IMR-90 (cell line): Measurements from ENCODE around the gene ITPKC. TPM values are rescaled to one million over a fixed set of nuclear protein-coding genes. Genes with fewer than 3 reads are reported as not detected.
A peak's percentile ranks its signal among the peaks of the same experiment; 100 is the strongest.

ENCODE experiments used
- ATAC-seq: fragments of 200-7000 bp; cut with Tn5 transposase; 2 replicates; pipeline ENCODE4 v1.9.1; 2020; ENCODE audit warnings: low read depth, mild to moderate bottlenecking, moderate library complexity
- BruUV-seq: library from RNA; stranded (reverse); fragments of 400-500 nt; replicated peaks from 2 replicates; lab custom pipeline; 2021; lab: Mats Ljungman, UMichigan
- CTCF ChIA-PET: fragments of 300-600 bp; formaldehyde crosslinking; extraction: SDS; loops from one replicate; lab custom pipeline; 2021; ENCODE audit warnings: antibody characterized with exemption; lab: Yijun Ruan, JAX
- POLR2A ChIA-PET: fragments of 300-600 bp; sonication (Branson Sonifier 250); formaldehyde crosslinking; loops from one replicate; lab custom pipeline; 2022; ENCODE audit warnings: antibody characterized with exemption; ENCODE audit not compliant: unreplicated experiment; lab: Charles Lee
- DNase-seq: peaks from one replicate; pipeline ENCODE4 v3.0.0; 2013
- H2AFZ ChIP-seq: replicated peaks from 2 replicates; pipeline ENCODE3; 2013; ENCODE audit warnings: low read length, mild to moderate bottlenecking; ENCODE audit not compliant: poor library complexity
- H2AK5ac ChIP-seq: 2 replicates; pipeline ENCODE4 v1.6.1; 2013; ENCODE audit warnings: low read depth, low read length, inconsistent platforms
- H2AK9ac ChIP-seq: replicated peaks from 2 replicates; pipeline ENCODE3; 2013; ENCODE audit warnings: mild to moderate bottlenecking, low read depth, low read length, moderate library complexity; ENCODE audit not compliant: poor library complexity
- H2BK120ac ChIP-seq: 2 replicates; pipeline ENCODE4 v1.6.1; 2013; ENCODE audit warnings: low read depth, low read length, inconsistent platforms
- H2BK15ac ChIP-seq: 3 replicates; pipeline ENCODE4 v1.6.1; 2013; ENCODE audit warnings: low read depth, low read length, inconsistent platforms
- H2BK20ac ChIP-seq: 2 replicates; pipeline ENCODE4 v1.6.1; 2013; ENCODE audit warnings: low read depth, mild to moderate bottlenecking, inconsistent platforms, low read length, moderate library complexity
- H2BK5ac ChIP-seq: 2 replicates; pipeline ENCODE4 v1.6.1; 2013; ENCODE audit warnings: mild to moderate bottlenecking, low read depth, low read length, inconsistent platforms; ENCODE audit not compliant: poor library complexity, severe bottlenecking
- H3K14ac ChIP-seq: replicated peaks from 2 replicates; pipeline ENCODE4 v1.6.1; 2013; ENCODE audit warnings: low read depth, low read length, inconsistent platforms
- H3K18ac ChIP-seq: 2 replicates; pipeline ENCODE4 v1.6.1; 2013; ENCODE audit warnings: low read depth, low read length, control low read depth
- H3K23ac ChIP-seq: 2 replicates; pipeline ENCODE4 v1.6.1; 2013; ENCODE audit warnings: low read depth, low read length, inconsistent platforms
- H3K27ac ChIP-seq: 2 replicates; pipeline ENCODE4 v1.5.1; 2013; ENCODE audit warnings: mild to moderate bottlenecking, control low read depth, low read length; ENCODE audit not compliant: insufficient read depth
- H3K27me3 ChIP-seq: 2 replicates; pipeline ENCODE4 v1.6.1; 2013; ENCODE audit warnings: low read length; ENCODE audit not compliant: control insufficient read depth, insufficient read depth
- H3K36me3 ChIP-seq: 2 replicates; pipeline ENCODE4 v1.6.1; 2013; ENCODE audit warnings: low read length, mixed read lengths; ENCODE audit not compliant: control insufficient read depth, insufficient read depth
- H3K4ac ChIP-seq: 2 replicates; pipeline ENCODE4 v1.6.1; 2013; ENCODE audit warnings: low read depth, low read length, inconsistent platforms
- H3K4me1 ChIP-seq: 2 replicates; pipeline ENCODE4 v1.6.1; 2013; ENCODE audit warnings: low read length, mixed read lengths; ENCODE audit not compliant: control insufficient read depth, insufficient read depth
- H3K4me2 ChIP-seq: 2 replicates; pipeline ENCODE4 v1.6.1; 2013; ENCODE audit warnings: low read depth, mild to moderate bottlenecking, control low read depth, low read length, moderate library complexity
- H3K4me3 ChIP-seq: 2 replicates; pipeline ENCODE4 v1.5.1; 2013; ENCODE audit warnings: low read depth, mild to moderate bottlenecking, control low read depth, low read length, moderate library complexity; ENCODE audit not compliant: insufficient read depth
- H3K56ac ChIP-seq: 2 replicates; pipeline ENCODE4 v1.6.1; 2013; ENCODE audit warnings: low read length, inconsistent platforms; ENCODE audit not compliant: insufficient read depth; ENCODE audit errors: extremely low read depth
- H3K79me1 ChIP-seq, 2 experiments: 2 replicates each; pipeline ENCODE4 v1.6.1; 2013; ENCODE audit warnings: low read length in 2 of 2, inconsistent platforms in 1 of 2, low read depth in 1 of 2
- H3K9ac ChIP-seq: 2 replicates; pipeline ENCODE4 v1.6.1; 2013; ENCODE audit warnings: low read depth, low read length, control low read depth
- H3K9me1 ChIP-seq: 2 replicates; pipeline ENCODE4 v1.6.1; 2013; ENCODE audit warnings: low read length, inconsistent platforms; ENCODE audit not compliant: insufficient read depth
- H3K9me3 ChIP-seq: 2 replicates; pipeline ENCODE4 v1.6.1; 2013; ENCODE audit warnings: low read length; ENCODE audit not compliant: control insufficient read depth, insufficient read depth
- H4K20me1 ChIP-seq: 2 replicates; pipeline ENCODE4 v1.6.1; 2013; ENCODE audit warnings: low read length, inconsistent platforms; ENCODE audit not compliant: insufficient read depth
- H4K5ac ChIP-seq: 2 replicates; pipeline ENCODE4 v1.6.1; 2013; ENCODE audit warnings: mild to moderate bottlenecking, low read depth, low read length, control low read depth
- H4K8ac ChIP-seq, 2 experiments: 2 replicates each; pipeline ENCODE4 v1.6.1; 2013; ENCODE audit warnings: low read depth in 2 of 2, low read length in 2 of 2, control low read depth in 1 of 2, inconsistent platforms in 1 of 2
- H4K91ac ChIP-seq: 2 replicates; pipeline ENCODE4 v1.6.1; 2013; ENCODE audit warnings: low read depth, low read length, inconsistent platforms; ENCODE audit not compliant: insufficient read depth
- BHLHE40 ChIP-seq: fragments of 150-350 bp; IDR thresholded peaks from 2 replicates; pipeline ENCODE4 v1.6.1; 2016; ENCODE audit warnings: mild to moderate bottlenecking, low read depth, low read length
- CEBPB ChIP-seq: IDR thresholded peaks from 2 replicates; pipeline ENCODE4 v1.6.1; 2012; ENCODE audit warnings: low read depth, low read length, improper control_type of control experiment
- CHD1 ChIP-seq: IDR thresholded peaks from 2 replicates; pipeline ENCODE4 v1.6.1; 2012; ENCODE audit warnings: low read depth, low read length, improper control_type of control experiment
- FOS ChIP-seq: fragments of 150-350 bp; IDR thresholded peaks from 2 replicates; pipeline ENCODE4 v1.6.1; 2016; ENCODE audit warnings: low read depth, low read length
- MAFK ChIP-seq: IDR thresholded peaks from 2 replicates; pipeline ENCODE4 v1.6.1; 2012; ENCODE audit warnings: low read depth, low read length, improper control_type of control experiment
- MAZ ChIP-seq: IDR thresholded peaks from 2 replicates; pipeline ENCODE4 v1.6.1; 2012; ENCODE audit warnings: low read depth, mild to moderate bottlenecking, low read length, improper control_type of control experiment, moderate library complexity, borderline replicate concordance
- MXI1 ChIP-seq: IDR thresholded peaks from 2 replicates; pipeline ENCODE4 v1.6.1; 2012; ENCODE audit warnings: low read depth, mild to moderate bottlenecking, low read length, moderate library complexity, borderline replicate concordance
- NFE2L2 ChIP-seq: fragments of 150-350 bp; IDR thresholded peaks from 2 replicates; pipeline ENCODE4 v1.6.1; 2016; ENCODE audit warnings: low read depth, mild to moderate bottlenecking, low read length
- POLR2A ChIP-seq: IDR thresholded peaks from 2 replicates; pipeline ENCODE4 v1.6.1; 2012; ENCODE audit warnings: mild to moderate bottlenecking, low read depth, low read length
- RAD21 ChIP-seq: IDR thresholded peaks from 2 replicates; pipeline ENCODE4 v1.6.1; 2012; ENCODE audit warnings: low read length, improper control_type of control experiment
- RCOR1 ChIP-seq: IDR thresholded peaks from 2 replicates; pipeline ENCODE4 v1.6.1; 2012; ENCODE audit warnings: mild to moderate bottlenecking, low read length, improper control_type of control experiment; ENCODE audit not compliant: insufficient replicate concordance
- RFX5 ChIP-seq: IDR thresholded peaks from 2 replicates; pipeline ENCODE4 v1.8.0; 2012; ENCODE audit warnings: low read depth, mild to moderate bottlenecking, low read length, moderate library complexity
- SMC3 ChIP-seq: fragments of 150-350 bp; IDR thresholded peaks from 2 replicates; pipeline ENCODE4 v1.6.1; 2016; ENCODE audit warnings: low read depth, mild to moderate bottlenecking, antibody characterized with exemption, low read length, moderate library complexity
- WGBS, 2 experiments: methylation state at CpG; one replicate each; pipeline versions ENCODE4 v1.1.5 to v1.1.7; 2013; ENCODE audit warnings: missing lambda C conversion rate in 2 of 2; ENCODE audit not compliant: insufficient read length in 1 of 2; ENCODE audit errors: extremely low coverage in 2 of 2; 5-methylcytosine and 5-hydroxymethylcytosine counted together
- dilution Hi-C: fragments of 300-500 bp; cut with HindIII; formaldehyde crosslinking; loops from one replicate; pipeline ENCODE4 v1.14.3; 2018; ENCODE audit warnings: low sequenced_read_pairs; ENCODE audit not compliant: unreplicated experiment
- in situ Hi-C: fragments of 300-500 bp; cut with MboI; formaldehyde crosslinking; loops from 3 replicates; pipeline ENCODE4 v1.14.3; 2019; ENCODE audit warnings: low sequenced_read_pairs, inconsistent platforms, mixed read lengths
- intact Hi-C: fragments of 100-400 bp; cut with micrococcal nuclease; formaldehyde crosslinking; loops from 2 replicates; pipeline ENCODE4 v1.10.0; 2022
- polyA plus RNA-seq, 3 experiments: library from polyadenylated mRNA; depleted of rRNA; stranded (reverse); fragments of >200 nt; gene quantifications; 2 replicates each; pipeline ENCODE4 v1.2.3, GENCODE V29; 2012; ENCODE audit warnings: low replicate concordance in 1 of 3
- total RNA-seq: library from RNA; depleted of rRNA; stranded (reverse); fragments of >200 nt; gene quantifications from 2 replicates; pipeline ENCODE4 v1.2.3, GENCODE V29; 2012
- TF ChIP-seq, protein P1 (sequence below): conservative IDR thresholded peaks from 2 replicates; pipeline ENCODE4 v1.5.1; 2012; ENCODE audit warnings: mild to moderate bottlenecking, low read depth, low read length, improper control_type of control experiment
- TF ChIP-seq, protein P2 (sequence below): fragments of 150-350 bp; IDR thresholded peaks from 2 replicates; pipeline ENCODE4 v1.6.1; 2016; ENCODE audit warnings: low read depth, mild to moderate bottlenecking, low read length, moderate library complexity, borderline replicate concordance
- TF ChIP-seq, protein P3 (sequence below): fragments of 150-350 bp; IDR thresholded peaks from 2 replicates; pipeline ENCODE4 v1.6.1; 2017; ENCODE audit warnings: mild to moderate bottlenecking, antibody characterized with exemption, low read length, low read depth

ITPKC gene
- total and polyA plus RNA-seq, 2 of the 4 experiments (the other 2 are of a cell fraction): 7.7 to 9.4 TPM

DNA sequence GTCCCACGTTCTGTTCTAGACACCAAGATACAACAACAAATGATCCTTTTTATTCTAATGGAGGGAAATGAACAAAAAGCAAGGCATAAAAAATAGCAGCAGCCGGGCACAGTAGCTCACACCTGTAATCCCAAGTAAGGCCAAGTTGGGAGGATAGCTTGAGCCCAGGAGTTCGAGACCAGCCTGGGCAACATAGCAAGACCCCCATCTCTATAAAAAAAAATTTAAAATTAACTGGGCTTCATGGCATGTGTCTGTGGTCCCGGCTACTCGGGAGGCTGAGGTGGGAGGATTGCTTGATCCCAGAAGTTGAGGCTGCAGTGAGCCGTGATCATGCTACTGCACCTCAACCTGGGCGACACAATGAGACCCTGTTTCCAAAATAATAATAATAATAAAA is 59.5 kb downstream of the ITPKC start:
- in situ Hi-C loops (no loop called here), dilution Hi-C loops (no loop called here), intact Hi-C loops (no loop called here)
- H3K23ac ChIP-seq: no peak overlapping the region
- DNase-seq: no peak
- H2BK15ac ChIP-seq: no peak overlapping the region
- H4K8ac ChIP-seq: peak overlapping the region in 1 of 2 experiments; percentile 14; a peak in 1 of 4 replicates
- ATAC-seq: no peak
- no peak overlapping the region for H3K4me2 ChIP-seq
- H3K4me3 ChIP-seq: no peak overlapping the region
- no peak overlapping the region for H2BK120ac ChIP-seq
- no peak overlapping the region for H2BK20ac ChIP-seq
- H3K9ac ChIP-seq: no peak overlapping the region
- no CpG with 5 or more reads among the region's 7 CpGs for WGBS, 2 experiments
- H2AK9ac ChIP-seq: no peak overlapping the region
- no peak overlapping the region for H3K56ac ChIP-seq
- POLR2A ChIA-PET: no interaction called here
- CTCF ChIA-PET: no interaction called here
- H2BK5ac ChIP-seq: no peak overlapping the region
- no peak overlapping the region for H2AK5ac ChIP-seq
- no peak overlapping the region for H2AFZ ChIP-seq
- no peak overlapping the region for H4K5ac ChIP-seq
- no peaks in the 10 kb centered on the region for H3K27me3 ChIP-seq
- peaks cover 9% of the 10 kb centered on the region for H3K9me1 ChIP-seq
- BruUV-seq: no TSS peak
- no peak overlapping the region for H3K18ac ChIP-seq
- peaks cover 9% of the 10 kb centered on the region; the same call in 1 of the 2 replicates for H4K20me1 ChIP-seq
- no peak overlapping the region for H3K14ac ChIP-seq
- no peak overlapping the region for H3K27ac ChIP-seq
- H3K9me3 ChIP-seq: no peaks in the 10 kb centered on the region
- H3K4me1 ChIP-seq: peaks cover 6% of the 10 kb centered on the region
- H3K36me3 ChIP-seq: no peaks in the 10 kb centered on the region
- no peak overlapping the region for H4K91ac ChIP-seq
- TF ChIP-seq FOS: no peak
- TF ChIP-seq, protein P1, sequence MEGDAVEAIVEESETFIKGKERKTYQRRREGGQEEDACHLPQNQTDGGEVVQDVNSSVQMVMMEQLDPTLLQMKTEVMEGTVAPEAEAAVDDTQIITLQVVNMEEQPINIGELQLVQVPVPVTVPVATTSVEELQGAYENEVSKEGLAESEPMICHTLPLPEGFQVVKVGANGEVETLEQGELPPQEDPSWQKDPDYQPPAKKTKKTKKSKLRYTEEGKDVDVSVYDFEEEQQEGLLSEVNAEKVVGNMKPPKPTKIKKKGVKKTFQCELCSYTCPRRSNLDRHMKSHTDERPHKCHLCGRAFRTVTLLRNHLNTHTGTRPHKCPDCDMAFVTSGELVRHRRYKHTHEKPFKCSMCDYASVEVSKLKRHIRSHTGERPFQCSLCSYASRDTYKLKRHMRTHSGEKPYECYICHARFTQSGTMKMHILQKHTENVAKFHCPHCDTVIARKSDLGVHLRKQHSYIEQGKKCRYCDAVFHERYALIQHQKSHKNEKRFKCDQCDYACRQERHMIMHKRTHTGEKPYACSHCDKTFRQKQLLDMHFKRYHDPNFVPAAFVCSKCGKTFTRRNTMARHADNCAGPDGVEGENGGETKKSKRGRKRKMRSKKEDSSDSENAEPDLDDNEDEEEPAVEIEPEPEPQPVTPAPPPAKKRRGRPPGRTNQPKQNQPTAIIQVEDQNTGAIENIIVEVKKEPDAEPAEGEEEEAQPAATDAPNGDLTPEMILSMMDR: no peak
- TF ChIP-seq NFE2L2: no peak
- TF ChIP-seq POLR2A: no peak
- no peak for TF ChIP-seq MXI1
- TF ChIP-seq BHLHE40: no peak
- TF ChIP-seq CEBPB: no peak
- TF ChIP-seq MAFK: no peak
- TF ChIP-seq, protein P2, sequence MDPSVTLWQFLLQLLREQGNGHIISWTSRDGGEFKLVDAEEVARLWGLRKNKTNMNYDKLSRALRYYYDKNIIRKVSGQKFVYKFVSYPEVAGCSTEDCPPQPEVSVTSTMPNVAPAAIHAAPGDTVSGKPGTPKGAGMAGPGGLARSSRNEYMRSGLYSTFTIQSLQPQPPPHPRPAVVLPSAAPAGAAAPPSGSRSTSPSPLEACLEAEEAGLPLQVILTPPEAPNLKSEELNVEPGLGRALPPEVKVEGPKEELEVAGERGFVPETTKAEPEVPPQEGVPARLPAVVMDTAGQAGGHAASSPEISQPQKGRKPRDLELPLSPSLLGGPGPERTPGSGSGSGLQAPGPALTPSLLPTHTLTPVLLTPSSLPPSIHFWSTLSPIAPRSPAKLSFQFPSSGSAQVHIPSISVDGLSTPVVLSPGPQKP: no peak
- TF ChIP-seq CHD1: no peak
- TF ChIP-seq, protein P3, sequence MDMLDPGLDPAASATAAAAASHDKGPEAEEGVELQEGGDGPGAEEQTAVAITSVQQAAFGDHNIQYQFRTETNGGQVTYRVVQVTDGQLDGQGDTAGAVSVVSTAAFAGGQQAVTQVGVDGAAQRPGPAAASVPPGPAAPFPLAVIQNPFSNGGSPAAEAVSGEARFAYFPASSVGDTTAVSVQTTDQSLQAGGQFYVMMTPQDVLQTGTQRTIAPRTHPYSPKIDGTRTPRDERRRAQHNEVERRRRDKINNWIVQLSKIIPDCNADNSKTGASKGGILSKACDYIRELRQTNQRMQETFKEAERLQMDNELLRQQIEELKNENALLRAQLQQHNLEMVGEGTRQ: no peak
- TF ChIP-seq RCOR1: no peak
- no peak for TF ChIP-seq SMC3
- no peak for TF ChIP-seq MAZ
- TF ChIP-seq RAD21: no peak
- no peak for TF ChIP-seq RFX5
- H3K79me1 ChIP-seq: peaks cover 8 to 17% of the 10 kb centered on the region in 2 experiments; a peak in 3 of 4 replicates
- no peak overlapping the region; the same call in 1 of the 2 replicates for H3K4ac ChIP-seq
